Measurements from ENCODE around the gene SMYD3.

GRCh38 chr1:245791410-245792312, 715.4 kb downstream of the SMYD3 start:
- TF ChIP-seq CTCF (IDR thresholded peaks at IDR 0.05) (no peak), POLR2A (IDR thresholded peaks at IDR 0.05) (no peak)
